ENCODE data around the gene GLDN. TPM values are rescaled to one million over a fixed set of nuclear protein-coding genes. Genes with fewer than 3 reads are reported as not detected.

GLDN gene
- total RNA-seq, 4 donors from 2014 or later, result 68.6 to 85.4 (median 79.3) TPM

- no peaks in the 10 kb centered on the region for H3K36me3 ChIP-seq
- no peaks in the 10 kb centered on the region for H3K9me3 ChIP-seq
- TF ChIP-seq CTCF (IDR thresholded peaks at IDR 0.05), result no peak
- TF ChIP-seq POLR2A (IDR thresholded peaks at IDR 0.05), result no peak
- TF ChIP-seq EP300 (IDR thresholded peaks at IDR 0.05), result no peak
- no peaks in the 10 kb centered on the region for H3K27me3 ChIP-seq
- no peak overlapping the region for H3K4me3 ChIP-seq
- no peak overlapping the region for H3K27ac ChIP-seq
- no peak for DNase-seq (ENCODE audit: low spot score in 2 of 2)
- H3K4me1 ChIP-seq, result peaks cover 0 to 6% (median 0%) of the 10 kb centered on the region in 4 donors
- 55 to 62% methylated on average over 9 of the region's 9 CpGs for WGBS, 2 donors
These were observed 21.9 kb downstream of the GLDN start for GRCh38 chr15:51363383-51363782.

GRCh38 chr15:51365417-51365816, 24.0 kb downstream of the GLDN start:
- no peak for TF ChIP-seq CTCF (IDR thresholded peaks at IDR 0.05)
- TF ChIP-seq POLR2A (IDR thresholded peaks at IDR 0.05), result no peak
- no peak for TF ChIP-seq EP300 (IDR thresholded peaks at IDR 0.05)
- Histone ChIP-seq H3K27me3 (no peaks in the 10 kb centered on the region), H3K4me1 (peaks cover 0 to 6% (median 0%) of the 10 kb centered on the region in 4 donors), H3K27ac (no peak overlapping the region), H3K4me3 (no peak overlapping the region), H3K9me3 (no peaks in the 10 kb centered on the region), H3K36me3 (no peaks in the 10 kb centered on the region)
- DNase-seq (ENCODE audit: low spot score in 2 of 2), result no peak
- 91 to 94% methylated on average over 6 of the region's 6 CpGs for WGBS, 2 donors

- Histone ChIP-seq H3K36me3 (no peaks in the 10 kb centered on the region), H3K27ac (no peak overlapping the region), H3K4me1 (peaks cover 0 to 6% (median 0%) of the 10 kb centered on the region in 4 donors), H3K4me3 (no peak overlapping the region), H3K9me3 (no peaks in the 10 kb centered on the region), H3K27me3 (no peaks in the 10 kb centered on the region)
- 79 to 84% methylated on average over 5 of the region's 5 CpGs for WGBS, 2 donors
- TF ChIP-seq EP300 (IDR thresholded peaks at IDR 0.05) (no peak), POLR2A (IDR thresholded peaks at IDR 0.05) (no peak), CTCF (IDR thresholded peaks at IDR 0.05) (no peak)
- no peak for DNase-seq (ENCODE audit: low spot score in 2 of 2)
These were observed 24.6 kb downstream of the GLDN start for GRCh38 chr15:51366071-51366470.

- H3K27me3 ChIP-seq, result no peaks in the 10 kb centered on the region
- peak in 1 of 2 donors; percentile 67 for DNase-seq (ENCODE audit: low spot score in 2 of 2)
- H3K4me3 ChIP-seq, result no peak overlapping the region
- TF ChIP-seq POLR2A (IDR thresholded peaks at IDR 0.05), result no peak
- TF ChIP-seq CTCF (IDR thresholded peaks at IDR 0.05), result no peak
- no peak for TF ChIP-seq EP300 (IDR thresholded peaks at IDR 0.05)
- WGBS, 2 donors, result 65 to 70% methylated on average over 3 of the region's 3 CpGs
- H3K27ac ChIP-seq, result no peak overlapping the region
- H3K9me3 ChIP-seq, result no peaks in the 10 kb centered on the region
- H3K36me3 ChIP-seq, result no peaks in the 10 kb centered on the region
- peaks cover 0 to 6% (median 0%) of the 10 kb centered on the region in 4 donors for H3K4me1 ChIP-seq
These were observed 25.5 kb downstream of the GLDN start for GRCh38 chr15:51366920-51367319.

- Histone ChIP-seq H3K9me3 (no peaks in the 10 kb centered on the region), H3K4me1 (peaks cover 0 to 6% (median 0%) of the 10 kb centered on the region in 4 donors), H3K4me3 (no peak overlapping the region), H3K36me3 (no peaks in the 10 kb centered on the region), H3K27ac (no peak overlapping the region), H3K27me3 (no peaks in the 10 kb centered on the region)
- 66 to 76% methylated on average over 10 of the region's 10 CpGs for WGBS, 2 donors
- no peak for TF ChIP-seq POLR2A (IDR thresholded peaks at IDR 0.05)
- TF ChIP-seq EP300 (IDR thresholded peaks at IDR 0.05), result no peak
- TF ChIP-seq CTCF (IDR thresholded peaks at IDR 0.05), result no peak
- no peak for DNase-seq (ENCODE audit: low spot score in 2 of 2)
These were observed 26.0 kb downstream of the GLDN start for GRCh38 chr15:51367322-51367976.

Measured in tibial nerve (tissue), 4 donors.